ENCODE results near the gene TSPAN18.

Gene TSPAN18

GRCh38 chr11:44702889-44703288 lies 23.9 kb upstream of the TSPAN18 start:
- Mint-ChIP-seq H3K9me3 (peaks cover 7% of the 10 kb centered on the region), H3K27ac (no peak overlapping the region), H3K27me3 (peaks cover 50% of the 10 kb centered on the region), H3K36me3 (no peaks in the 10 kb centered on the region), H3K4me1 (no peaks in the 10 kb centered on the region), H3K4me3 (no peak overlapping the region)
- ATAC-seq: no peak

- Mint-ChIP-seq H3K9me3 (peaks cover 16% of the 10 kb centered on the region), H3K36me3 (no peaks in the 10 kb centered on the region), H3K4me3 (no peak overlapping the region), H3K4me1 (no peaks in the 10 kb centered on the region), H3K27me3 (peaks cover 35% of the 10 kb centered on the region), H3K27ac (no peak overlapping the region)
- no peak for ATAC-seq
Measured at GRCh38 chr11:44707094-44707493, 19.7 kb upstream of the TSPAN18 start.

- peaks cover 11% of the 10 kb centered on the region for H3K9me3 Mint-ChIP-seq
- H3K27me3 Mint-ChIP-seq: peaks cover 28% of the 10 kb centered on the region
- H3K4me1 Mint-ChIP-seq: no peaks in the 10 kb centered on the region
- ATAC-seq: no peak
- H3K36me3 Mint-ChIP-seq: no peaks in the 10 kb centered on the region
- no peak overlapping the region for H3K4me3 Mint-ChIP-seq
- H3K27ac Mint-ChIP-seq: no peak overlapping the region
Measured at GRCh38 chr11:44708009-44708408, 18.8 kb upstream of the TSPAN18 start.

GRCh38 chr11:44708523-44709280 lies 18.1 kb upstream of the TSPAN18 start:
- ATAC-seq: no peak
- H3K4me1 Mint-ChIP-seq: no peaks in the 10 kb centered on the region
- peaks cover 35% of the 10 kb centered on the region for H3K27me3 Mint-ChIP-seq
- H3K36me3 Mint-ChIP-seq: no peaks in the 10 kb centered on the region
- H3K9me3 Mint-ChIP-seq: peaks cover 10% of the 10 kb centered on the region
- no peak overlapping the region for H3K27ac Mint-ChIP-seq
- H3K4me3 Mint-ChIP-seq: no peak overlapping the region

- H3K36me3 Mint-ChIP-seq: no peaks in the 10 kb centered on the region
- no peak overlapping the region for H3K27ac Mint-ChIP-seq
- ATAC-seq: no peak
- peaks cover 40% of the 10 kb centered on the region for H3K27me3 Mint-ChIP-seq
- H3K9me3 Mint-ChIP-seq: peaks cover 8% of the 10 kb centered on the region
- no peak overlapping the region for H3K4me3 Mint-ChIP-seq
- no peaks in the 10 kb centered on the region for H3K4me1 Mint-ChIP-seq
Measured at GRCh38 chr11:44709281-44709562, 17.5 kb upstream of the TSPAN18 start.

- Mint-ChIP-seq H3K4me1 (no peaks in the 10 kb centered on the region), H3K36me3 (no peaks in the 10 kb centered on the region), H3K27me3 (peaks cover 38% of the 10 kb centered on the region), H3K4me3 (no peak overlapping the region), H3K9me3 (peaks cover 14% of the 10 kb centered on the region), H3K27ac (no peak overlapping the region)
- no peak for ATAC-seq
Measured at GRCh38 chr11:44709966-44710365, 16.8 kb upstream of the TSPAN18 start.

- Mint-ChIP-seq H3K9me3 (peaks cover 14% of the 10 kb centered on the region), H3K27ac (no peak overlapping the region), H3K36me3 (no peaks in the 10 kb centered on the region), H3K27me3 (peaks cover 33% of the 10 kb centered on the region), H3K4me1 (no peaks in the 10 kb centered on the region), H3K4me3 (no peak overlapping the region)
- ATAC-seq: no peak
Measured at GRCh38 chr11:44711113-44711786, 15.5 kb upstream of the TSPAN18 start.

GRCh38 chr11:44711787-44712608 lies 14.8 kb upstream of the TSPAN18 start:
- no peaks in the 10 kb centered on the region for H3K4me1 Mint-ChIP-seq
- H3K4me3 Mint-ChIP-seq: no peak overlapping the region
- peaks cover 14% of the 10 kb centered on the region for H3K9me3 Mint-ChIP-seq
- no peak overlapping the region for H3K27ac Mint-ChIP-seq
- H3K27me3 Mint-ChIP-seq: peaks cover 33% of the 10 kb centered on the region
- no peaks in the 10 kb centered on the region for H3K36me3 Mint-ChIP-seq
- ATAC-seq: no peak

GRCh38 chr11:44713022-44713421 lies 13.7 kb upstream of the TSPAN18 start:
- H3K36me3 Mint-ChIP-seq: no peaks in the 10 kb centered on the region
- peaks cover 14% of the 10 kb centered on the region for H3K9me3 Mint-ChIP-seq
- no peak overlapping the region for H3K4me3 Mint-ChIP-seq
- H3K27me3 Mint-ChIP-seq: peaks cover 33% of the 10 kb centered on the region
- H3K27ac Mint-ChIP-seq: no peak overlapping the region
- no peak for ATAC-seq
- no peaks in the 10 kb centered on the region for H3K4me1 Mint-ChIP-seq

- Mint-ChIP-seq H3K27me3 (peaks cover 30% of the 10 kb centered on the region), H3K4me1 (no peaks in the 10 kb centered on the region), H3K27ac (no peak overlapping the region), H3K9me3 (peaks cover 6% of the 10 kb centered on the region), H3K4me3 (no peak overlapping the region), H3K36me3 (no peaks in the 10 kb centered on the region)
- ATAC-seq: no peak
Measured at GRCh38 chr11:44716256-44716655, 10.5 kb upstream of the TSPAN18 start.

- H3K4me1 Mint-ChIP-seq: no peaks in the 10 kb centered on the region
- no peak for ATAC-seq
- H3K36me3 Mint-ChIP-seq: no peaks in the 10 kb centered on the region
- H3K27ac Mint-ChIP-seq: no peak overlapping the region
- peaks cover 6% of the 10 kb centered on the region for H3K9me3 Mint-ChIP-seq
- peaks cover 22% of the 10 kb centered on the region for H3K27me3 Mint-ChIP-seq
- no peak overlapping the region for H3K4me3 Mint-ChIP-seq
Measured at GRCh38 chr11:44718057-44718456, 8.7 kb upstream of the TSPAN18 start.

- Mint-ChIP-seq H3K27me3 (peaks cover 15% of the 10 kb centered on the region), H3K4me3 (no peak overlapping the region), H3K27ac (no peak overlapping the region), H3K4me1 (no peaks in the 10 kb centered on the region), H3K9me3 (peaks cover 6% of the 10 kb centered on the region), H3K36me3 (no peaks in the 10 kb centered on the region)
- ATAC-seq: no peak
Measured at GRCh38 chr11:44718612-44719390, 8.0 kb upstream of the TSPAN18 start.

- no peak overlapping the region for H3K4me3 Mint-ChIP-seq
- H3K4me1 Mint-ChIP-seq: peaks cover 22% of the 10 kb centered on the region
- H3K9me3 Mint-ChIP-seq: no peaks in the 10 kb centered on the region
- H3K36me3 Mint-ChIP-seq: no peaks in the 10 kb centered on the region
- no peak for ATAC-seq
- H3K27ac Mint-ChIP-seq: no peak overlapping the region
- H3K27me3 Mint-ChIP-seq: peaks cover 18% of the 10 kb centered on the region
Measured at GRCh38 chr11:44725016-44725685, 1.6 kb upstream of the TSPAN18 start.

GRCh38 chr11:44725757-44726282 lies 942 bp upstream of the TSPAN18 start:
- Mint-ChIP-seq H3K27ac (peak overlapping the region; percentile 77), H3K4me3 (peak overlapping the region; percentile 85), H3K4me1 (peaks cover 22% of the 10 kb centered on the region), H3K36me3 (no peaks in the 10 kb centered on the region), H3K27me3 (peaks cover 18% of the 10 kb centered on the region), H3K9me3 (no peaks in the 10 kb centered on the region)
- ATAC-seq: no peak

- Mint-ChIP-seq H3K27me3 (peaks cover 25% of the 10 kb centered on the region), H3K4me3 (no peak overlapping the region), H3K36me3 (no peaks in the 10 kb centered on the region), H3K4me1 (peaks cover 22% of the 10 kb centered on the region), H3K27ac (no peak overlapping the region), H3K9me3 (no peaks in the 10 kb centered on the region)
- ATAC-seq: no peak
Measured at GRCh38 chr11:44727114-44727372, 281 bp downstream of the TSPAN18 start.

All from stimulated activated memory B cell treated with anti-CD40 and anti-IgM and Interleukin-4, amounts not matched to agents 10 μg/mL and 1 μg/mL and 100 μg/mL, for 72 hours (primary cell).